Measurements from ENCODE around the gene AGAP1.
A peak's percentile ranks its signal among the peaks of the same experiment; 100 is the strongest.
"Not testable (repeated sequence)": the region's sequence is repeated elsewhere in the genome, so short reads cannot be mapped to it uniquely, and the experiment has no call there.

The AGAP1 gene

GRCh38 chr2:235762832-235763598 is 269.2 kb downstream of the AGAP1 start:
- no peak for DNase-seq (ENCODE audit: low read depth, low spot score)

GRCh38 chr2:235763816-235764215 is 270.0 kb downstream of the AGAP1 start:
- no peak for DNase-seq (ENCODE audit: low read depth, low spot score)

DNA sequence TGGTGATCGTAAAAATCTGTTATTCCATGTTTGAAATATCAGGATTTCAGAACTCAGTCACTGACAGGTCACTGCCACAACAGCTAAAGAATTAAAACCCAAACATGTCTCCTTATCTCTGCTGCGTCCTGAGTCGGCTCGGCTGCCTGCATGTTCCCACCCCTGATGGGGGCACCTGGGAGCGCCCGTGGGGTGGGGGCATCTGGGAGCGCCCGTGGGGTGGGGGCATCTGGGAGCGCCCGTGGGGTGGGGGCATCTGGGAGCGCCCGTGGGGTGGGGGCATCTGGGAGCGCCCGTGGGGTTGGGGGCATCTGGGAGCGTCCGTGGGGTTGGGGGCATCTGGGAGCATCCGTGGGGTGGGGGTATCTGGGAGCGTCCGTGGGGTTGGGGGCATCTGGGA is 270.6 kb downstream of the AGAP1 start:
- not testable (repeated sequence) for DNase-seq (ENCODE audit: low read depth, low spot score)

GRCh38 chr2:235765181-235765820 is 271.5 kb downstream of the AGAP1 start:
- DNase-seq (ENCODE audit: low read depth, low spot score): no peak

- DNase-seq (ENCODE audit: low read depth, low spot score): peak; percentile 49
Measured at GRCh38 chr2:235766278-235766677, 272.4 kb downstream of the AGAP1 start.

GRCh38 chr2:235768606-235769005 is 274.8 kb downstream of the AGAP1 start:
- DNase-seq (ENCODE audit: low read depth, low spot score): no peak

GRCh38 chr2:235769046-235769445 is 275.2 kb downstream of the AGAP1 start:
- DNase-seq (ENCODE audit: low read depth, low spot score): no peak

DNA sequence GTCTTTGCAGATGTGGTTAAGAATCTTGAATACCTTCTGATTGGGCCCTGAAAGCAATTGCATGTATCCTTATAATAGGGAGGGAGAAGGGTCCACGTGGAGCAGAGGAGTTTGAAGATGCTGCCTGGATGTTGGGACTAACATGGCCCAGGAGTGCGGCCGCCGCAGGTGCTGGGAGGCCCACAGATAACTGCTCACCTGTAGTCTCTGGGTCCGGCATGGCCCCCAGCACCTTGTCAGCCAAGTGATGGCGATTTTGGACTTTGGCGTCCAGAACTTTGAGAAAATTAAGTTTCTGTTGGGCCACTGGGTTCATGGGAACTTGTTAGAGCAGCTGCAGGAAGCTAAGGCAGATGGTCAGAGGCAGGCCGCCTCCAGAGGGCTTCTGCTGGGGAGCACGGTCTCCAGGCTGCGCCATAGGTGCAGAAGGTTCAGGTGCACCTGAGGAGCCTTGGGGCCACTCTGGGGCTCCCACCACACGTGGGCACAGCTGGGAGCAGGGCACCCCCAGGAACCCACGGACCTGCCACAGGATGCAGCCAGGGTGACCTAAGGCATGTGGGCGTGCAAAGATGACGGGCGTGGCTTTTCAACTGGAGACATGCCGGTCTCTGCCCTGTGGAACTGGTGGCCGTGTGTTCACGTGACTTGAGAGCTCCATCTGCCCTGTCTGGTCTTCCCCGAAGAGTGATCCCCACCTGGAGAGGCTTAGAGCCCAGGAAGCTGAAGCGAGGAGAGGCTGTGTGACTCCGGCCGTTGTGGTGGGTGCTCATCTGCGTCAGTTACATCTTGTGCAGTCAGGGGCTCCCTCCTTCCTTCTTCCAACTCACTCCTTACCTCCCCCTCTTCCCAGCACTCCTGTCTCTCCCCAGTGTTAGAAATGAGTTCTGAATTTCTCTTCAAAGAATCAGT is 277.3 kb downstream of the AGAP1 start:
- no peak for DNase-seq (ENCODE audit: low read depth, low spot score)

DNA sequence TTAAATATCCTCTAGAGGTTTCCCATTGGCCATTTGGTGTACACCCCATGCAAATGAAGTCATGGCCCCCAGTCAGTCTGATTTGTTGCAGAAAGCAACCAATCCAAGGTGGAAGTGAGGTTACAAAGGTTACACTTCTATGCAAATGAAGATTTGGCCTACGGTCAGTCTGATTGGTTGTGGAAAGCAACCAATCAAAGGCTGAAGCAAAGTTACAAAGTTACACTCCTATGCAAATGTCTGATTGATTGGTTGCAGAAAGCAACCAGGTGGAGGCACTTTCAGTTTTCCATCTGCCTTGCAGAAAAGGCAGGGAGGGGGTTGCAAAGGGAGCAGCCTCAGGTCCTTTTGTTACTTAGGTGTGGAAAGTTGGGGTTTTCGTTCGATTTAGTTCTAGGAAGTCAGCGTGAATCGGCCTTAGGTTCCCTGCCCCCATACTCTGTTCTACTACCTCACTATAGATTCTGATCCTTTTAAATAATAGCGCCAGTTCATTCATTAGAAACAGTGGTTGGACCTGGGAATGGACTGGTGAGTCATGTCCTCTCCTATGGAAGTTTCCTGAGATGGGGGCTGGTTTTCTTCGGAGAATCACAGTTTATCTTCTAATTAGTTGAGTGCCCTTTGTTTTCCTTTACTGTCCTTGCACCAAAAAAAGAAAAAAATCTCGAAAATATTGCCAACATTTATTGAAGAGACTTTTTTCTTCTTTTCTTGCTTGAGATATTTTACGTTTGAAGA is 279.5 kb downstream of the AGAP1 start:
- DNase-seq (ENCODE audit: low read depth, low spot score): no peak

DNA sequence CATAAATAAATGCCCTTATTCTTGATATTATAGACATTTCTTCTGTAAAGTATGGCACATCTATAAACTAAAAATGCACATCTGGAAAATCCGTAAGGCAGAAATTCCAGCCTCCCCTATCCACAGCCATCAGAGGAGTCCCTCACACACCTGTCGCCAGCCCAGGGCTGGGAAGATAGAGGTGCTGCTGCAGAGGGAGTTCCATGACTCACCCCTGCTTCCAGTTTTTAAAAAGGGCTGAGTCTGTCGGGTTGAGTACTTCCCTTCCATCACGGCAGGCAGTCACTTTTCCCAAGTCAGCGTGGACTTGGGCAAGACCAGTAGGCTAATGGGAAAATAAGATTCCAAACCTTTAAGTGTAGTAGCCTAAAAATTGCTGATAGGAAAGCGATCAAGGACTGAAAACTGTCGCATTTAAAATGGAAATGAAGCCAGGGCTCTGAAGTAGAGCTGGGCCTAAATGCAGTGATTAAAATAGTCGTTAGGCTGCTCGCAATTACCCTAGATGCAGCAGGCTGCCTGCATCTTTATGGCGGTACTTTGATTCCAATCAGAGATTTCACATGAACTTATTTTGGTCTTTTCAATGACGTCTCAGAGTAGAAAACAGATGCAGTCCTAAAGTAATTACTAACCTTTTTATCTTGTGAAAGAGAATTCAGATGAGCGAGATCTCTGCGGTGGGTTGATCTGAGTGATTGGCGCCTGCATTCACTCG is 280.5 kb downstream of the AGAP1 start:
- no peak for DNase-seq (ENCODE audit: low read depth, low spot score)

- no peak for DNase-seq (ENCODE audit: low read depth, low spot score)
Measured at GRCh38 chr2:235776531-235776930, 282.7 kb downstream of the AGAP1 start.

- DNase-seq (ENCODE audit: low read depth, low spot score): no peak
Measured at GRCh38 chr2:235779444-235779896, 285.6 kb downstream of the AGAP1 start.

- DNase-seq (ENCODE audit: low read depth, low spot score): no peak
Measured at GRCh38 chr2:235780401-235780800, 286.6 kb downstream of the AGAP1 start.

- no peak for DNase-seq (ENCODE audit: low read depth, low spot score)
Measured at GRCh38 chr2:235781775-235782174, 287.9 kb downstream of the AGAP1 start.

DNA sequence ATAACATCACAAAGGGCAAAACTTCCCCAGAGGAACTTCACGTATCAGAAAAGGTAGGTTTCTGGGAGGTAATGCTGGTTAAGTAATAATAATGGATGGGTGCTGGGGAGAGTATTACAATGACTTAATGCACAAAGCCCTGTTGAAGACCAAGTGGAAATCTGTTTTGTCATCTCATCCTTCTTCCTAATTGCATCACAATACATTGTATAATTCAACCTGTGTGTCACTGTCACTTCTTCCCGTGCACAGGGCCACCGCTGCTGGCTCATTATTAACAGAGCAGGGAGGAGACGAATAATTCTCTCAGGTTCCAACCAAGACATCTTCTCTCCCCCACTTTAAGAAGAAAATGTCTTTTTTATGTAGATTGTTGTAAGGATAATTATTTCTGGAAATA is 290.9 kb downstream of the AGAP1 start:
- no peak for DNase-seq (ENCODE audit: low read depth, low spot score)

DNA sequence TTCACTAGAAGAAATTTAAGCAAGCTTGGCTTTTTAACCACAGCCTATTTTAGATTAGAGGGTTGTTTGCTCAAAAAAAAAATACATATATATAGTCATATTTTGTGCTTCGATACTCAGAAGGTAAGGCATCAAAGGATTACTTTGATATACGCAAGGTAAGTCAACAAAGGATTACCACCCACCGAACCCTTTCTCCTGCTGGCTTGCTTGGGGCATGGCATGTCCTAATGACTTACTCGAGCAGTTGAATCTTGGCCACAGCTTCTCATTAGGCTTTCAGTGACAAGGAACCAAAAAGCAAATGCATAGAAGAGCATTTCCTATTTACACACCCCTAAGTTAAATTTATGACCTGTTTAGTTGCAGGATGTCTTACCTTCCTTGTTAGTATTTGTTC is 295.7 kb downstream of the AGAP1 start:
- no peak for DNase-seq (ENCODE audit: low read depth, low spot score)

GRCh38 chr2:235793163-235793752 is 299.4 kb downstream of the AGAP1 start:
- no peak for DNase-seq (ENCODE audit: low read depth, low spot score)

- no peak for DNase-seq (ENCODE audit: low read depth, low spot score)
Measured at GRCh38 chr2:235799281-235799680, 305.4 kb downstream of the AGAP1 start.

DNA sequence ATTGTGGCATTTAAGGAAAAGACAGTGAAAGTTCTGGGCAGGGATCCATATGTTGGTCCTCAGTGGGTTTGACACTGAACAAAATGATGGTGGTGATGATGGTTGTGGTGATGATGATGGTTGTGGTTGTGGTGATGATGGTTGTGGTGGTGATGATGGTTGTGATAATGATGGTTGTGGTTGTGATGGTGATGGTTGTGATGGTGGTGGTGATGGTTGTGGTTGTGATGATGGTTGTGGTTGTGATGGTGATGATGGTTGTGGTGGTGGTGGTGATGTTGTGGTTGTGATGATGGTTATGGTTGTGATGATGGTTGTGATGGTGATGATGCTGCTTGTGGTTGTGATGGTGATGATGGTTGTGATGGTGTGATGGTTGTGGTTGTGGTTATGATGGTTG is 308.7 kb downstream of the AGAP1 start:
- DNase-seq (ENCODE audit: low read depth, low spot score): no peak

GRCh38 chr2:235803028-235803427 is 309.2 kb downstream of the AGAP1 start:
- no peak for DNase-seq (ENCODE audit: low read depth, low spot score)
